H54 (cell line): ENCODE data around the gene CSRP3.
"Not testable (repeated sequence)": the region's sequence is repeated elsewhere in the genome, so short reads cannot be mapped to it uniquely, and the experiment has no call there.

Experiments used
- DNase-seq: peaks from one replicate; pipeline ENCODE4 v3.0.0; 2011; ENCODE audit warnings: low spot score, mixed read lengths; ENCODE audit not compliant: insufficient read length
- FAIRE-seq: peaks from 3 replicates; lab custom pipeline; 2011; peaks lifted over from hg19 to GRCh38; lab: Jason Lieb, UNC
- POLR2A ChIP-seq: IDR thresholded peaks from 2 replicates; pipeline ENCODE4 v1.6.1; 2011; ENCODE audit warnings: low read depth, mild to moderate bottlenecking, low read length

Gene CSRP3

GRCh38 chr11:19162951-19163505, 38.8 kb downstream of the CSRP3 start:
- FAIRE-seq (no peak), DNase-seq (no peak)
- TF ChIP-seq POLR2A = no peak

GRCh38 chr11:19161651-19162050, 40.1 kb downstream of the CSRP3 start:
- no peak for TF ChIP-seq POLR2A
- FAIRE-seq (peak; percentile 15), DNase-seq (no peak)

- FAIRE-seq (no peak), DNase-seq (no peak)
- no peak for TF ChIP-seq POLR2A
Observed at GRCh38 chr11:19160847-19161246, 40.9 kb downstream of the CSRP3 start.

GRCh38 chr11:19156892-19157291, 44.9 kb downstream of the CSRP3 start:
- DNase-seq (no peak), FAIRE-seq (no peak)
- no peak for TF ChIP-seq POLR2A

GRCh38 chr11:19145319-19145718, 56.5 kb downstream of the CSRP3 start:
- no peak for DNase-seq
- no peak for FAIRE-seq
- TF ChIP-seq POLR2A = no peak

- DNase-seq, FAIRE-seq: not testable (repeated sequence)
Observed at GRCh38 chr11:19136884-19137283, 64.9 kb downstream of the CSRP3 start.

GRCh38 chr11:19134004-19134403, 67.8 kb downstream of the CSRP3 start:
- TF ChIP-seq POLR2A = no peak

More at GRCh38 chr11:19134004-19134403, 67.8 kb downstream of the CSRP3 start:
- FAIRE-seq (no peak), DNase-seq (no peak)
